HG02885 (cell line): ENCODE data around the gene INKA2.

Experiments
- ATAC-seq: cut with Tn5 transposase; IDR thresholded peaks from one replicate; pipeline ENCODE4 v1.9.1; 2021; ENCODE audit warnings: mild to moderate bottlenecking; ENCODE audit not compliant: unreplicated experiment, poor library complexity

Gene INKA2

DNA sequence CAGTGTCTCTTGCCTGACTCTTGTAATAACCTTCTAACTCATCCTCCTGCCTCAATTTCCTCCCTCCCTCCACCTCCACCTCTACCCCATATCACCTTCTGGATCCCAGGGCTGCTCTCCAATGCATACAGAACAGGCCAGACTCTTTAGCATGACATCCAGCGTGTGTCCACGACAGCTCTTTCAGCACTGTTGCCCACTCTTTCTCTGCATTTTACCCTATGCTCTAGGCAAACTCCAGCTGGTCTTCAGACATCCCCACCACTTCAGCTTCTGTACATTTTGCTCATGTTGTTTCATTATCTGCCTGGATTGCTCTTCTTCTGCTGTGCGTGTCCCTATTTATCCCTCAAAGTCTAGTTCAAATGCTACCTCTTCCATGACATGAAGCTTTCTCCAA lies 4.8 kb downstream of the INKA2 start:
- no peak for ATAC-seq

DNA sequence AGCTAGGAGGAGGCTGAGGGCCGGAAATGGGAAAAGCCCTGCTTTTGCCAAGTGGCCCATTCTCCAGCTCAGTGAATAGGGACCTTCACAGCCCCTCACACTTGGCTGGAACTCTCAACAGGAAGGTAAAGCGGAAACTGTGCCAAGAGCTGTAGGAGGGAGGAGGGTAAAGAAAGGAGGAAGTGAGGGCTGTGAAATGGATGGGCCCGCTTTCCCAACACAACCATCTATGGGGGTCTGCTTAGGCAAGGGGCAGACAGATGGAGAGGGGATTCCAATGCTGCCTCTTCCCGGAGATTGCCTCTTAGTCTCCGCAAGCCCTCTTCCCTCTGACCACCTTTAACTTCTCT lies 5.2 kb downstream of the INKA2 start:
- ATAC-seq = no peak

DNA sequence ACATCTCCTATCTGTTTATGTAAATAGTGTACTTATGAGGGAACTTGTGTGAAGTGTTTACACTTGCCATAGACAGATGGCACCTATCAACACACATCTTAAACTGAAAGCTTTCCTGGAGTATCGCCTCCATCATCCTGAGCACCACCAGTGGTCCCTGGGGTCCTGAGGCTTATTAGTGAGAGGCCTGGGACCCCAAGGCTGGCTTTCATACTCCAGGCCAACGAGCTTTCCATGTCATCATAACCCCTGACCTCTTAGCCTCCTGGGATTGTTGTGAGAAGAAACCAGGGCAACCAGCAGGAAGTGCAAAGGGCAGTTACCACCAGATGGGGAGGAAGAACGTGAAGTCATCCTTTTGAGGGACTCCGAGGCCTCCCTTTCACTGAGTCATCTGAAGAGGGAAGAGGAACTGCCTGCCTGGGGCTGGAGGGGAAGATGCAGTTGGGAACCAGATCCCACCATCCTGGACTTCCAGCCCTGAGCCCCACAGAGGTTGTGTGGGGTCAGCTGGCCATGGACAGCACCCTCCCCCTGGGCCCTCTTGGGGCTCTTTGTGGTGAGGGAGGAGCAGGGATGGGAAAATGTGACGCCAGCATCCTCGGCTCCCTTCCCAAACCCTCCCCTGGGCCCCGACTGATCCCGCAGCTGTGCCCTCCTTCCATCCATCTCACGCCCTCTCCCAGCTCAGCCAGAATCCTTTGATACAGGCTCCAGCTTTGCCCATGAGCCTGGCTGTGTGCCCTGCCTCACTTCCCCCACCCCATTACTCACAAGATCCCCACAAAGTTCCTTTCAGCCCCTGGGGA lies 5.8 kb downstream of the INKA2 start:
- no peak for ATAC-seq

DNA sequence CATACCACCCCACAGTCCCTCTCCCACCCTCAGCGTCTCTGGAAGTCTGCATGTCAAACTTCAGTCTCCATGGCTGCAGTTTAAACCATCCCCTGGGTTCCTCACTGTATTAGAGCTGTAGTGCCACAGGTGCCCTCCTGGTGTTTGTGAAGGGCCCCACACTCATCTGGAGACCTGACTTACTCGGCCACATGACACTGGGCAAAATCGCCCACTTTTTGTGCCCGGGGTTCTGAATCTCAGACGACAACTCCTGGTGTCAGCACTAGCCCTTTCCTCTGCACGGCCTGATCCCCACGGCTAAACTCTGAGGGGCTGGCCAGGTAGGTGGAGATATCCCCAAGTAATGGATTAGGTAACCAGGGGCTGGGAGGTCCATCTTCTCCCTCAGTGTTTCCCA lies 6.5 kb downstream of the INKA2 start:
- ATAC-seq = no peak

DNA sequence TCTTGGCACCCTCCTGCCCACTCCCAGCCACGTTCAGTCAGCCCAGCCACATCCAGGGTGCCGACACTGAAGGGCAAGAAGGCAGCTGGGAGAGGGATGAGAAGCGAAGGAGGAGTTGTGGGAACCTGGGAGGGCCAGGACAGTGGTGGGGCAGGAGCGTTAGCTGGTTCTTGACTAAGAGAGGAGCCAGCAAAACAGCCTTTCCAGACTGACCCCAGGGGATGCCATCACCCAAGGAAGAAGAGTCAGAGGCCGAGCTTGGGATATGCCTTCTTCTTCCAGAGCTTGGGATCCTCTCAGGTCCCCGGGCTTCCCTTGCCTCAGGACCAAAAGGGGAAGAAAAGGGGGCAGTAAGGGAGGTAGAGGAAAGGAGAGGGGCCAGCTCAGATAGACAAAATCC lies 7.2 kb downstream of the INKA2 start:
- ATAC-seq = no peak

DNA sequence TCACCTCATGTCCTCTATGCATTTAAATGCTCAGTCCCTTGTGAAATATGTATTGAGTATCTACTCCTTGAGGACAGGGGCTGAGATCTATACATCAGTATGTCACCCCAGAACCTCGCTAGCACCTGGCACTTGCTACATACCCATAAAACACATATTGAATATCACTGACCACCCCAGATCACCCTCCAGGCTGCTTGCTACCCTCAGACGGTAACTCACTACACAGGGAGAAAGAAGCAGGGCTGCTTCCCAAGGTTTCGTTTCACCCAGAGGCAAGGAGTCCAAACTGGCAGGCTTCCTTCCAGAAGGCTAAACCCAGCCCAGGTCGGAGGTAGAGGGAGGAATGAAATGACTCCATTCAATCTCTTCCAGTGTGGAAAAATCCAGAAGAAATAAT lies 8.5 kb downstream of the INKA2 start:
- ATAC-seq = no peak

DNA sequence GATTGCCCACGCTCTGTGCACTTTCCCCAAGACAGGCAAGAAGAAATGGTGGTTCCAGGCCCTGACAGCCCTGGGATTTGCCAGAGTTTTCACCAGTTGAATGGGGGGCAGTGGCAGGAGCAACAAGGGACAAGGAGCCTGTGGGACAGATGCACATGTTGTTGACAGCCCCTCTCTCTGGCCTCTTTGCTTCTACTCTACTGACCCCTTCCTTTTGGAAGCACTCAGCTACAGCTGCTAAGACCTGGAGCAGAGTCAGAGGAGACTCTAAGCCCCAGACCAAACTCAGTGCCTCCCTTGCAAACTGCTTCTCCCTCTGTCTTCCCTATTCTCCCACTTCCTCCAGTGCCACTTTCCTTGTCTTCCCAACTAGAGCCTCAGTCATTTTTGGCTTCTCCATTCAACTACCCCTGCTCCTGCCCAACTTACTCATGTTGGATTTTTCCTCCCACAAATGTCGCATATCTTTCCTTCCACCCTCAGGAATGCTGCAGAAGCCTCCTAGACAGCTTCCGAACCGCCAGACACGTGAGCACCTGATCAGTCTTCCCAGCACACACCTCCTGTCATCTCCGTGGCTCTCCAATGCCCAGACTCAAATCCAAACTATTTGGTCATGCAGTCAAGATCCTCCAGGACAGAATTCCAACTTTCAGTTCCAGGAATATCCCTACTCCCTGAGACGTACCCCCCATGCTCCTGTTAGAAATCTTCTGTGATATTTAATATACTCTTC lies 9.1 kb downstream of the INKA2 start:
- ATAC-seq = no peak

DNA sequence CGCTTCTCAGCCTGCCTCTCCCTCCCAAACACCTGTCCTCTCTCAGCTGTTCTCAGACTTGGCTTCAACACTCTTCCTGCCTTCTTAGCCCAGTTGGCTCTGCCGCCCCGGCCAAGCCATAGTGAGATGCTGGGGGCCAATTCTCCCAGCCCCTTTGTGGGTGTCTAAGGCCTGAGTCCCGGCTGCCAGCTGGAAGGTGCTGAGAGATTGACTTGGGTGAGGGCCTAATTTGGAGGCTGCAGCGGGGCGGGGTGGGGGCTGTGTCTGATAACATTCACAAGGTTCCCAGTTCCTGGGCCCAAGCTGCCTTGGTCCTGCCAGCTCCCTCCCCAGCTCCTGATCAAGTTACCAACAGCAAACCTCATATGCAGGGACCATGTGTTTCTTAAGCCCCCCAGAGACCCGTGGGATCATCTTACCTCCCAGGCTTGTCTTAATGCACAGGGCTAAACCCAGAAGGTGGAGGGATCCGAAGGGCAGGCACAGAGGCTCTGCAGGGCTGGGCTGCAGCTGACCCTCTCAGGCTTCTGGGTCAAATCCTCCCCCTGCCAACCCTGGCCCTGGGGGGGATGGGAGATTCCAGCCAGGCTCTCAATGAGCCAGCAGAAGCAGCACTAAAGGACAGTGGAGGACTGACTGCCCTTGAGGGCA lies 9.8 kb downstream of the INKA2 start:
- ATAC-seq = no peak

DNA sequence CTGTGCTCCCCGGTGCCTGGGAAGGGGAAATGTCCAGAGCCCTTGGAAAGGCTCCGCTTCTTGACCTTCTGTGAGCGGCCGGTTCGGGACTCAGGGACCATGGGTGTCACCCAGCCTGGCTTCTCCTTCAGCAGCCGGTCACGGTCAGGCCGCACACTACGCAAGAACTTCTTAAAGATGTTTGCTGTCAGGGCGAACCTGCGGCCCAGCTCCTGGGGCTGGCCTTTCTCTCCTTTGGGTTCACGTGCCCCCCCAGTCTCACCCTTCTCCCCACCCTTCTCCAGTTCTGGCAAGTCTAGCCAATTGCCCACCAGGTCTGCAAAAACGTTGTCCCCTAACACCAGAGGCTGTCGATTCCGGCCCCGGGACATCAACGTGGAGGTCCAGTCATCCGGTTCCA lies 12.1 kb downstream of the INKA2 start:
- ATAC-seq = no peak

DNA sequence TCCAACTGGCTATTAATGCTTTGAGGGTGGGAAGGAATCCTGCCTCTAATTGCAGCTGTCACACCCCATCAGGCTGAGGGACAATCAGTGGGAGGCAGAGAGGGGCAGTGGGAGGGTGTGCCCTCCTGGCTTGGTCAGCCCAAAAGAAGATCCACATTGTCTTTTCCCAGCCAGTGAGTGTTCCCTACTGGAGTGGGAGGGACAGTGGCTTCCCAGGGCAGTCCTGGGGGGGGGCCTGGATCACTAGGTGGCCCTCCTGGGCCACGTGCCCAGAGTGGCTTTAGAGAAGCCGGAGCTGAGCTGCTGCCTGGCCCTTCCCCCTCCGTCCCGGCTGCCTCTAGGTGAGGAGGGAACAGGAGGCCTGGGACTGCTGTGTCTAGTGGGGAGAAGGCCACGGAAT lies 14.0 kb downstream of the INKA2 start:
- ATAC-seq = no peak

DNA sequence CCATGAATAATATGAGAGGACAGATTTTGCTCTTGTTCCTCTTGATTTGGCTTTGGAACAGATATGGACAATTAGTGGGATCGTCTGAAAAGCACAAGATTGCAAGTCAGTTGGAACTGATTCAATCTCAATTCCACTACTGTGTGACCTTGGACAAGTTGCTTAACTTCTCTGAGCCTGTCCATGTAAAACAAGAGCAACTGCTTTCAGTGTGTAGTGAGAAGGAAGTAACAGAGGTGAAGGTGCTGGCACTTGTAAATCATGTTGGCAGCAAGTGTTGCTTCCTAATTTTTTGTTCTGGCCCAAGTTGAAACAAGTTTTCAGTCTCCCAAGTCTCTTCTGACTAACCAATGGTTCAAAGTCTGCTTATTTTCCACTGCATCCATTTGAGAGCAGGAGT lies 15.3 kb downstream of the INKA2 start:
- ATAC-seq = no peak

DNA sequence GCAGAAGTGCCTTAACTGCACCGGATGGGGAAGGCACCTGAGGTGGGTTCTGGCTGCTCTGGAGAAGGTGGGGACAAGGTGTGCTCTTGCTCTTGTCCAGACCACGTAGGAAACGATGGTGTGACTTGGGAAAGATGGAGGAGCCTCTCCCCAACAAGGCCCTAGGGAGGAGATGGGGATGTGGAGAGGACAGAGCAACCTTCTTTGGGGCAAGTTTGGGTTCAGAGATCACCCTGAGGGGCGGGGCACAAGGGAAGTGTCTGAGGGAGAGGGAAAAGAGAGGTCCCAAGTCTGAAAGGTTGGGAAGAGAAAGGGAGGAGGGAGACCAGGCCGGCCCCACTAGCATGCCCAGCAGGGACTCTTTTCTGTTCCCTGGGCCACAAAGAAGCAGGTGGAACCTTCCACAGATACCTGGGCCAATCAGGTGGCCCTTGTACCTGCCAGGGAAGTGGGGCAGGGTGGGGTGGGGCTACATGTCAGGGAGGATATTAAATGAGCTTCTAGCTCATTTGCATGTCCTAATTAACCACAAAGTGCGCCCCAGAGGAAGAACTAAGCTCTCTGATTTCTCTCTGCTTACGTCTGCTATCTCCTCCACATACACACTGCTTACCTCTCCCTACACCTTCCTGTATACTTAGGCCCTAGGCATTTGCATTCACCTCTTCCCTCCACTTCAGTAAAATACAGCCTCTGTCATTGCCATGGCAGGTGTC lies 15.9 kb downstream of the INKA2 start:
- ATAC-seq = no peak

DNA sequence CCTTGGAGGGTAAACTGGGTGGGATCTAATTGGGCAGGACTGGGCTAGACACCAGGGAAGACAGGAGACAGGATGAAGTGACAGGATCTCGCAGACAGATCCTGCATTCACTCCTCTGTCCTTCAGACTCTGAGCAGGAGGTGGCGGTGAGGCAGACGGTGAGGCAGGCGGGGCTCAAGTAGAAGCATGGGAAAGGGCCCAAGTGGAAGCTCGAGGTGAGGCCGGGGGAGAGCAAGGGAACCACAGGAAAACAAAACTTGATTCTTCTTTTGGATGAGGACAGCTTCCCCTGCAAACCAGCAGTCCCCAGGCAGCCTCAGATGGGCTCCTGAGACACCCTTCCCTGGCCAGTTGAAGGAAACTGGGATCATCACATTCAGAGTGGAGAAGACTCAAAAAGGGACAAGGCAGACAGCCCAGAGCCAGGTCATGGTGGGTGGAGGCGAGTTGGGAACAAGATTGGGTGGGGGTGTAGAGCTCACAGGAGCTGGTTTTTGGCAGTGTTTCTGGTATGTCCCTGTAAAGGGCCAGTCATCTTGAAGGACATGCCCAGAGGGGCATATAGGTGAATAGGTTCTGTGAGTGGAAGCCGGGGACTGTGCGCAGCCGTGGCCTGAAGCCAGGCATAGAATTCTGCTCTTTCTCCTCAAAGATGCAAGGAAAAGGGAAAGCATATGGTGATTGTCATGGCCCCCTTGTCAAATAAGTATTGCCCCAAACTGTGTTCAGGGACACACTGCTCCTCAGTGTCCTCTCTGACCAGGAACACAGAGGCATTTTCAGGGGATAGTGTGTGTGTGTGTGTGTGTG lies 18.0 kb downstream of the INKA2 start:
- ATAC-seq = no peak

DNA sequence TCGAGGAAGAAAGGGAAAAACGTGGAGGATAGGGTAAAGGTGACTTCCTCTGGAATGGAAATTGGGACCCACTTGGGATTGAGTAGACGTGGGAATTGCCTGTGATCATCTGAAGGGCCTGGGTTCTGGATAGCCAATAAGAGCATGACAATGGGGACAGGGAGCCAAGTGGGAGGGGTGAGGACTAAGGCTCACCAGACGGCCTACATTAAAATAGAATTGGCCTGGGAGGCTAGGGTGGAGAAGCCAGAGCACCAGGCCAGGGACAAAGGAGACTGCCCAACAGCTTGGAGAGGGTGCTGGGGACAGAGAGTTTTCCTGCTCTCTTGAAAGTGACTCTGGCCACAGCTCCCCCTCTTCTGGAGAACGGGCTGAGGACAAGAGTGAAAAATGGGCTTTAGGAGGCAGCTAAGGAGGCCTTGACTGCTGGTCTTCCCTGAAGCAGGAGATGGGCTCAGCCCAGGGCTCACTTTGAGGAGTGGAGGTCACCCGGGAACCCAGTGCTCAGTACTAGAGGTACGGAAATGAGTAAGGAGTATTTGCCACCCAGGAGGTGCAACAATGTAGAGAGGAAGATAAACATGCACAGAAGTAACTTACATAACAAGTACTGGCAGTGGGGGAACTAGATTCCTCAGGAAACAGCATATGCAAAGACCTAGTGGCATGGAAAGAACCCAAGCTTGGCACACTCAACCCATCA lies 18.8 kb downstream of the INKA2 start:
- ATAC-seq = no peak

DNA sequence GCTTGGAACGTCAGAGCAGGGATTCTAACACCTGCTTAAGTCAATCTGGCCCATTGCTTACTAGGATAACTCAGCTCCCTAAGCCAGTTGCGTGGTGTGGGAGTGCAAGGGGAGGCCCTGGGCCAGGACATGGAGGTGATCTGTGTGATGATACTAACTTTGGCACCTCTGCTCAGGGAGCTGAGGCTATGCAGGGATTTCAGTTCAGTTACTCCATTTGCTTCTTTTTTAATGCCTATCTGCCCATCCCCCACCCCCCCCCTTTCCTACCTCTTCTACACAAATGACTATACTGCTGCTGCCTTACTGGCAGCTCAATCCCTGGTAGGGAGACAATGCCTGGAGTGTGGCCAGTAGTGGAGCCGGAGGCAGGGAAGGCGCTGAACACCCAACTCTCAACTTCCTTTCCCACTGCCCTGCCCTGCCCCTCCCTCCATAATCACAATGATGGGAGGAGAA lies 19.5 kb downstream of the INKA2 start:
- ATAC-seq = no peak

DNA sequence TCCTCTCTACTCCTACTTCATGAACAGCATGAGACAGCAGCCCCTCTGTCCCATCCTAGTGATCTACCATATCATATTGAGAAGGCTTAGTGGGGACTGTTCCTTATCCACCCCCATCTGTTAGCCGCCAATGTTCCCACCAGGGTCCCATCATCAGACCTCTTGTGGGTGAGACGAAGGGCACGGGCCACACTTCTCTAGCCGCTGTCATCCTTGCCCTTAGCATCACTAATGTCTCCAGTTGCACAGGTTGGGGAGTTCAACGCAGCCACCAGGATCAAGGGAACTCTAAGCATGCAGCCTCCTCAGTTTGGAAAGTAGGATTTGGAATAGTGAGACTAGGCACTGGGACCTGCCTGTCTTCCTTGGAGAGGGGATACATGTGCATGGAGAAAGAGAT lies 20.1 kb downstream of the INKA2 start:
- no peak for ATAC-seq

DNA sequence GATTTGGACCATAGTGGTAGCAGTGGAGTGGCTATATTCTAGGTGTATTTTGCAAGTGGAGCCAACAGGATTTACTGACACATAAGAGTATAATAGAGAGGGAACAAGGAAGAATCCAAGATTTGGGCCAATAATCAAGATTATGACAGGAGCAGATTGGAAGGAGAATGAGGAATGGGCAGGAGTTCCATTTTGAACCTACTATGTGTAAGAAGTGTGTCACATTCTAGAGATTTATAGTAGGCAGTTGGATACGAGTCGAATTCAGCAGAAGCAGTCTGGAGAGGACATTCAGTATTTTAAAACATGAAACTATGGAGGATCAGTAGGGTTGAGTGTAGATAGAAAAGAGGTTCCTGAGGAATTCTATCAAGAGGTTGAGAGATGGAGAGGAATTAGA lies 21.7 kb downstream of the INKA2 start:
- ATAC-seq = no peak

DNA sequence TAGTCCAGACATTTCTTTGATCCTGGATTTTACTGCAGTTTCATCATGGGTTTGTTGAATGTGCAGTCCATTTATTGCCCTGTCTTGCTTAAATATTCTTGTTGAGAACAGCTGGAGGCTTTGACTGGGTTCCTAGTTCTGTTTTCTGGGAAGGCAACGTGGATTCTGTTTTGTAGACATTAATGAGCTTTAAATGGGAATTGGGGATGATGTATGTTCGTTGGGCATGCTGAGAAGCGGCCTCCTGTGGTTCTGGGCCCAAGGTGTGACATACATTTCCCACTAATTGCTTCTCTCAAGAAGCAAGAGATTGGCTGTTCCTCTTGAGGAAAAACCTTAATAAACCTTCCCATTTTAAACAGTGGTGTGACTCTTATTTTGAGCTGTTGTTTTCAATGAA lies 22.9 kb downstream of the INKA2 start:
- ATAC-seq = no peak

DNA sequence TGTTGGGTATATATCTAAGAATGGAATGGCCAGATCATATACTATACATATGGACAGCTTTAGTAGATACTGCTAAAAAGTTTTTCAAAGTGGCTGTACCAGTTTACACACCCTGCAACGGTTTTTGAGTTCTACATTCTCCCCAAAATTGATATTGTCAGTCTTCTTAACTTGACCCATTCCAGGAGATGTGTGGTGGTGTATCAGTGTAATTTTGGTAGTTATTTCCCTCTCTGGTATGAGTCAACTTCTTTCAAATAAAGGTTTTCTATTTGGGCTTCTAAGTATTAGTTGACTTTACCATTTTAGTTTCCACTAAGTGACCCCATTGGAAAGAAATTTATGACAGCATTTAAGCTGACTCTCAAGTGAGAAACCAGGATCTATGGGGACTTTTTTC lies 29.2 kb downstream of the INKA2 start:
- ATAC-seq = no peak
